IMR-90 (cell line): ENCODE results near the gene CENPP. TPM values are rescaled to one million over a fixed set of nuclear protein-coding genes. Genes with fewer than 3 reads are reported as not detected.

Experiments
- ATAC-seq: fragments of 200-7000 bp; cut with Tn5 transposase; 2 replicates; pipeline ENCODE4 v1.9.1; 2020; ENCODE audit warnings: low read depth, mild to moderate bottlenecking, moderate library complexity
- BruUV-seq: library from RNA; stranded (reverse); fragments of 400-500 nt; replicated peaks from 2 replicates; lab custom pipeline; 2021; lab: Mats Ljungman, UMichigan
- CTCF ChIA-PET: fragments of 300-600 bp; formaldehyde crosslinking; extraction: SDS; loops from one replicate; lab custom pipeline; 2021; ENCODE audit warnings: antibody characterized with exemption; lab: Yijun Ruan, JAX
- POLR2A ChIA-PET: fragments of 300-600 bp; sonication (Branson Sonifier 250); formaldehyde crosslinking; loops from one replicate; lab custom pipeline; 2022; ENCODE audit warnings: antibody characterized with exemption; ENCODE audit not compliant: unreplicated experiment; lab: Charles Lee
- DNase-seq: peaks from one replicate; pipeline ENCODE4 v3.0.0; 2013
- H2AFZ ChIP-seq: replicated peaks from 2 replicates; pipeline ENCODE3; 2013; ENCODE audit warnings: low read length, mild to moderate bottlenecking; ENCODE audit not compliant: poor library complexity
- H2AK5ac ChIP-seq: 2 replicates; pipeline ENCODE4 v1.6.1; 2013; ENCODE audit warnings: low read depth, low read length, inconsistent platforms
- H2AK9ac ChIP-seq: replicated peaks from 2 replicates; pipeline ENCODE3; 2013; ENCODE audit warnings: mild to moderate bottlenecking, low read depth, low read length, moderate library complexity; ENCODE audit not compliant: poor library complexity
- H2BK120ac ChIP-seq: 2 replicates; pipeline ENCODE4 v1.6.1; 2013; ENCODE audit warnings: low read depth, low read length, inconsistent platforms
- H2BK15ac ChIP-seq: 3 replicates; pipeline ENCODE4 v1.6.1; 2013; ENCODE audit warnings: low read depth, low read length, inconsistent platforms
- H2BK20ac ChIP-seq: 2 replicates; pipeline ENCODE4 v1.6.1; 2013; ENCODE audit warnings: low read depth, mild to moderate bottlenecking, inconsistent platforms, low read length, moderate library complexity
- H2BK5ac ChIP-seq: 2 replicates; pipeline ENCODE4 v1.6.1; 2013; ENCODE audit warnings: mild to moderate bottlenecking, low read depth, low read length, inconsistent platforms; ENCODE audit not compliant: poor library complexity, severe bottlenecking
- H3K14ac ChIP-seq: replicated peaks from 2 replicates; pipeline ENCODE4 v1.6.1; 2013; ENCODE audit warnings: low read depth, low read length, inconsistent platforms
- H3K18ac ChIP-seq: 2 replicates; pipeline ENCODE4 v1.6.1; 2013; ENCODE audit warnings: low read depth, low read length, control low read depth
- H3K23ac ChIP-seq: 2 replicates; pipeline ENCODE4 v1.6.1; 2013; ENCODE audit warnings: low read depth, low read length, inconsistent platforms
- H3K27ac ChIP-seq: 2 replicates; pipeline ENCODE4 v1.5.1; 2013; ENCODE audit warnings: mild to moderate bottlenecking, control low read depth, low read length; ENCODE audit not compliant: insufficient read depth
- H3K27me3 ChIP-seq: 2 replicates; pipeline ENCODE4 v1.6.1; 2013; ENCODE audit warnings: low read length; ENCODE audit not compliant: control insufficient read depth, insufficient read depth
- H3K36me3 ChIP-seq: 2 replicates; pipeline ENCODE4 v1.6.1; 2013; ENCODE audit warnings: low read length, mixed read lengths; ENCODE audit not compliant: control insufficient read depth, insufficient read depth
- H3K4ac ChIP-seq: 2 replicates; pipeline ENCODE4 v1.6.1; 2013; ENCODE audit warnings: low read depth, low read length, inconsistent platforms
- H3K4me1 ChIP-seq: 2 replicates; pipeline ENCODE4 v1.6.1; 2013; ENCODE audit warnings: low read length, mixed read lengths; ENCODE audit not compliant: control insufficient read depth, insufficient read depth
- H3K4me2 ChIP-seq: 2 replicates; pipeline ENCODE4 v1.6.1; 2013; ENCODE audit warnings: low read depth, mild to moderate bottlenecking, control low read depth, low read length, moderate library complexity
- H3K4me3 ChIP-seq: 2 replicates; pipeline ENCODE4 v1.5.1; 2013; ENCODE audit warnings: low read depth, mild to moderate bottlenecking, control low read depth, low read length, moderate library complexity; ENCODE audit not compliant: insufficient read depth
- H3K56ac ChIP-seq: 2 replicates; pipeline ENCODE4 v1.6.1; 2013; ENCODE audit warnings: low read length, inconsistent platforms; ENCODE audit not compliant: insufficient read depth; ENCODE audit errors: extremely low read depth
- H3K79me1 ChIP-seq, 2 experiments: 2 replicates each; pipeline ENCODE4 v1.6.1; 2013; ENCODE audit warnings: low read length in 2 of 2, inconsistent platforms in 1 of 2, low read depth in 1 of 2
- H3K9ac ChIP-seq: 2 replicates; pipeline ENCODE4 v1.6.1; 2013; ENCODE audit warnings: low read depth, low read length, control low read depth
- H3K9me1 ChIP-seq: 2 replicates; pipeline ENCODE4 v1.6.1; 2013; ENCODE audit warnings: low read length, inconsistent platforms; ENCODE audit not compliant: insufficient read depth
- H3K9me3 ChIP-seq: 2 replicates; pipeline ENCODE4 v1.6.1; 2013; ENCODE audit warnings: low read length; ENCODE audit not compliant: control insufficient read depth, insufficient read depth
- H4K20me1 ChIP-seq: 2 replicates; pipeline ENCODE4 v1.6.1; 2013; ENCODE audit warnings: low read length, inconsistent platforms; ENCODE audit not compliant: insufficient read depth
- H4K5ac ChIP-seq: 2 replicates; pipeline ENCODE4 v1.6.1; 2013; ENCODE audit warnings: mild to moderate bottlenecking, low read depth, low read length, control low read depth
- H4K8ac ChIP-seq, 2 experiments: 2 replicates each; pipeline ENCODE4 v1.6.1; 2013; ENCODE audit warnings: low read depth in 2 of 2, low read length in 2 of 2, control low read depth in 1 of 2, inconsistent platforms in 1 of 2
- H4K91ac ChIP-seq: 2 replicates; pipeline ENCODE4 v1.6.1; 2013; ENCODE audit warnings: low read depth, low read length, inconsistent platforms; ENCODE audit not compliant: insufficient read depth
- CHD1 ChIP-seq: IDR thresholded peaks from 2 replicates; pipeline ENCODE4 v1.6.1; 2012; ENCODE audit warnings: low read depth, low read length, improper control_type of control experiment
- WGBS, 2 experiments: methylation state at CpG; one replicate each; pipeline versions ENCODE4 v1.1.5 to v1.1.7; 2013; ENCODE audit warnings: missing lambda C conversion rate in 2 of 2; ENCODE audit not compliant: insufficient read length in 1 of 2; ENCODE audit errors: extremely low coverage in 2 of 2; 5-methylcytosine and 5-hydroxymethylcytosine counted together
- dilution Hi-C: fragments of 300-500 bp; cut with HindIII; formaldehyde crosslinking; loops from one replicate; pipeline ENCODE4 v1.14.3; 2018; ENCODE audit warnings: low sequenced_read_pairs; ENCODE audit not compliant: unreplicated experiment
- in situ Hi-C: fragments of 300-500 bp; cut with MboI; formaldehyde crosslinking; loops from 3 replicates; pipeline ENCODE4 v1.14.3; 2019; ENCODE audit warnings: low sequenced_read_pairs, inconsistent platforms, mixed read lengths
- intact Hi-C: fragments of 100-400 bp; cut with micrococcal nuclease; formaldehyde crosslinking; loops from 2 replicates; pipeline ENCODE4 v1.10.0; 2022
- polyA plus RNA-seq, 3 experiments: library from polyadenylated mRNA; depleted of rRNA; stranded (reverse); fragments of >200 nt; gene quantifications; 2 replicates each; pipeline ENCODE4 v1.2.3, GENCODE V29; 2012; ENCODE audit warnings: low replicate concordance in 1 of 3
- total RNA-seq: library from RNA; depleted of rRNA; stranded (reverse); fragments of >200 nt; gene quantifications from 2 replicates; pipeline ENCODE4 v1.2.3, GENCODE V29; 2012

CENPP gene
- total and polyA plus RNA-seq, 2 of the 4 experiments (the other 2 are of a cell fraction) = 1.4 to 2.0 TPM

GRCh38 chr9:92385477-92385876, 59.7 kb downstream of the CENPP start:
- Histone ChIP-seq H2BK5ac (no peak overlapping the region), H4K20me1 (no peaks in the 10 kb centered on the region), H3K56ac (no peak overlapping the region), H3K9ac (no peak overlapping the region), H3K9me3 (no peaks in the 10 kb centered on the region), H3K23ac (no peak overlapping the region), H3K18ac (no peak overlapping the region), H3K9me1 (no peaks in the 10 kb centered on the region; the same call in 1 of the 2 replicates), H3K27ac (no peak overlapping the region), H2AK9ac (no peak overlapping the region), H2AK5ac (no peak overlapping the region), H4K5ac (no peak overlapping the region), H2BK15ac (no peak overlapping the region), H3K4me3 (no peak overlapping the region), H3K4ac (no peak overlapping the region), H3K79me1 (no peaks in the 10 kb centered on the region), H2AFZ (no peak overlapping the region), H3K4me2 (no peak overlapping the region), H3K14ac (no peak overlapping the region), H4K91ac (no peak overlapping the region), H2BK120ac (no peak overlapping the region), H3K4me1 (no peaks in the 10 kb centered on the region; the same call in 1 of the 2 replicates), H4K8ac (no peak overlapping the region), H3K36me3 (no peaks in the 10 kb centered on the region), H3K27me3 (no peaks in the 10 kb centered on the region), H2BK20ac (0 out of 2 replicates have a peak overlapping the region, but pooled peaks have one; percentile 6)
- BruUV-seq = no TSS peak
- POLR2A ChIA-PET = no interaction called here
- CTCF ChIA-PET = no interaction called here
- WGBS, 2 experiments = 89% methylated on average over 4 of the region's 6 CpGs; no CpG with 5 or more reads in 1 of the 2 experiments
- DNase-seq (no peak), ATAC-seq (no peak)
- TF ChIP-seq CHD1 = no peak
- intact Hi-C loops = no loop called here
- in situ Hi-C loops = no loop called here
- dilution Hi-C loops = no loop called here
